T-helper 17 cell (primary cell): ENCODE data around the gene CACNG7. TPM values are rescaled to one million over a fixed set of nuclear protein-coding genes. Genes with fewer than 3 reads are reported as not detected.

Experiments
- ATAC-seq: fragments of 150-1000 bp; cut with Tn5 transposase; 2 replicates; pipeline ENCODE4 v1.10.0; 2021; ENCODE audit warnings: mild to moderate bottlenecking, moderate library complexity
- DNase-seq, 3 donors: peaks; one replicate each; pipeline versions ENCODE4 v3.0.0 to v3.0.0-alpha.2; 2020 to 2021
- H3K9me3 ChIP-seq: one replicate; pipeline ENCODE4 v1.7.0; 2013; ENCODE audit warnings: low read length, mild to moderate bottlenecking; ENCODE audit not compliant: control insufficient read depth, poor library complexity, severe bottlenecking
- H3K27ac Mint-ChIP-seq: one replicate; pipeline ENCODE4 v1.8.0; 2022; ENCODE audit warnings: mild to moderate bottlenecking, moderate library complexity, mixed read lengths
- H3K27me3 Mint-ChIP-seq: one replicate; pipeline ENCODE4 v1.8.0; 2022; ENCODE audit warnings: mixed read lengths
- H3K36me3 Mint-ChIP-seq: one replicate; pipeline ENCODE4 v1.8.0; 2022; ENCODE audit warnings: low read depth, mixed read lengths
- H3K4me1 Mint-ChIP-seq: one replicate; pipeline ENCODE4 v1.8.0; 2022; ENCODE audit warnings: mild to moderate bottlenecking, mixed read lengths
- H3K4me3 Mint-ChIP-seq: one replicate; pipeline ENCODE4 v1.8.0; 2022; ENCODE audit warnings: mild to moderate bottlenecking, moderate library complexity, mixed read lengths
- total RNA-seq, 4 donors: library from RNA in 2 of 4; stranded (reverse) in 2 of 4; gene quantifications; one replicate each; pipeline ENCODE4 v1.2.3 and lab custom pipeline; 2022 to 2026

CACNG7 gene
- total RNA-seq, 2 donors from 2014 or later = not detected

DNA sequence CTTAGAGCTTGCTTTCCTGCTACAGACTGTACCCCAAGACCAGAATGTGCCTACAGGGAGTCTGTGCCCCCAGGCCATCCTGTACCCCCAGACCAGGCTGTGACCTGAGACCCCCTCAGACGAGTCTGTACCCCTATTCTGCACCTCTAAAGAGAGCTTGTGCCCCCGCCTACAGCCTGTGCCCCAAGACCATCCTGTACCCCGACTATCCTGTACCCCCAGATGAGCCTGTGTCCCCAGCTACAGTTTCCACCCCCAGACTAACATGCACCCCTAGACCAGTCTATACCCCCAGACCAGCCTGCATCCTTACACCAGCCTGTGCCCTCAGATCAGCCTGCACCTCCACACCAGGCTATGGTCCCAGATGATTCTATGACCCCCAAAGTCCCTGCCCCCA lies 84.4 kb downstream of the CACNG7 start:
- Mint-ChIP-seq H3K4me3 (peak overlapping the region; percentile 12), H3K27me3 (peaks cover 55% of the 10 kb centered on the region)
- ATAC-seq = no peak

More for the DNA sequence above, 84.4 kb downstream of the CACNG7 start:
- H3K9me3 ChIP-seq = no peaks in the 10 kb centered on the region
- Mint-ChIP-seq H3K27ac (no peak overlapping the region), H3K4me1 (peaks cover 7% of the 10 kb centered on the region), H3K36me3 (peaks cover 5% of the 10 kb centered on the region)
- no peak for DNase-seq

Other genes starting within 250 kb of the CACNG7 start
- gene NLRP12, start 85.0 kb upstream of the CACNG7 start, total RNA-seq = under 1 TPM; 0.34 to 0.57 TPM
- gene MYADM, start 41.4 kb upstream of the CACNG7 start, total RNA-seq = 100 to 1,000 TPM; 392 to 670 TPM
- 1 to 10 TPM; 1.1 to 1.4 TPM for gene PRKCG, start 27.1 kb upstream of the CACNG7 start, total RNA-seq
- under 1 TPM; 0.05 to 0.22 TPM for gene CACNG8, start 53.7 kb downstream of the CACNG7 start, total RNA-seq
- not detected for gene CACNG6, start 82.4 kb downstream of the CACNG7 start, total RNA-seq
- under 1 TPM in 1 of 2 donors, not detected in 1; 0.73 TPM for gene VSTM1, start 154.6 kb downstream of the CACNG7 start, total RNA-seq
- gene TARM1, start 172.1 kb downstream of the CACNG7 start, total RNA-seq = not detected
- gene OSCAR, start 191.5 kb downstream of the CACNG7 start, total RNA-seq = 1 to 10 TPM in 1 of 2 donors, under 1 TPM in 1; 0.83 to 2.5 TPM
- 10 to 100 TPM; 49.9 to 54.6 TPM for gene NDUFA3, start 193.6 kb downstream of the CACNG7 start, total RNA-seq
- gene TFPT, start 206.4 kb downstream of the CACNG7 start, total RNA-seq = 10 to 100 TPM; 14.9 TPM
- 10 to 100 TPM; 49.4 to 56.8 TPM for gene PRPF31, start 206.5 kb downstream of the CACNG7 start, total RNA-seq
- 10 to 100 TPM; 44.5 to 45.4 TPM for gene CNOT3, start 228.5 kb downstream of the CACNG7 start, total RNA-seq